Midbrain (tissue), 1 donor: ENCODE measurements around the gene DEFB114.

Experiments used
- DNase-seq: peaks from one replicate; lab custom pipeline; 2025; lab: John Stamatoyannopoulos, UW

The DEFB114 gene

GRCh38 chr6:49935387-49935786 lies 28.6 kb downstream of the DEFB114 start:
- no peak for DNase-seq

GRCh38 chr6:49934770-49935169 lies 29.2 kb downstream of the DEFB114 start:
- DNase-seq: no peak

GRCh38 chr6:49933526-49933925 lies 30.4 kb downstream of the DEFB114 start:
- DNase-seq: no peak

- DNase-seq: no peak
Measured at GRCh38 chr6:49929340-49929739, 34.6 kb downstream of the DEFB114 start.

GRCh38 chr6:49923826-49924225 lies 40.1 kb downstream of the DEFB114 start:
- no peak for DNase-seq

GRCh38 chr6:49919935-49920644 lies 43.9 kb downstream of the DEFB114 start:
- no peak for DNase-seq

GRCh38 chr6:49919261-49919660 lies 44.7 kb downstream of the DEFB114 start:
- no peak for DNase-seq

- DNase-seq: no peak
Measured at GRCh38 chr6:49918787-49919186, 45.2 kb downstream of the DEFB114 start.

GRCh38 chr6:49915035-49915434 lies 48.9 kb downstream of the DEFB114 start:
- no peak for DNase-seq

GRCh38 chr6:49913636-49914375 lies 50.2 kb downstream of the DEFB114 start:
- DNase-seq: no peak

GRCh38 chr6:49912196-49912595 lies 51.8 kb downstream of the DEFB114 start:
- no peak for DNase-seq

- DNase-seq: no peak
Measured at GRCh38 chr6:49911252-49911651, 52.7 kb downstream of the DEFB114 start.
